Endothelial cell (in vitro differentiated cells): Measurements from ENCODE around the gene MCM7. TPM values are rescaled to one million over a fixed set of nuclear protein-coding genes. Genes with fewer than 3 reads are reported as not detected.

Experiments used
- DNase-seq: peaks from one replicate; pipeline ENCODE4 v3.0.0; 2021; ENCODE audit warnings: low spot score
- H3K27ac Mint-ChIP-seq: one replicate; pipeline ENCODE4 v1.8.0; 2021; ENCODE audit warnings: mixed read lengths, inconsistent platforms; ENCODE audit not compliant: unreplicated experiment
- H3K27me3 Mint-ChIP-seq: one replicate; pipeline ENCODE4 v1.8.0; 2021; ENCODE audit warnings: mild to moderate bottlenecking, moderate library complexity, mixed read lengths, inconsistent platforms; ENCODE audit not compliant: unreplicated experiment
- H3K36me3 Mint-ChIP-seq: one replicate; pipeline ENCODE4 v1.8.0; 2021; ENCODE audit warnings: mild to moderate bottlenecking, low read depth, mixed read lengths, inconsistent platforms; ENCODE audit not compliant: unreplicated experiment
- H3K4me1 Mint-ChIP-seq: one replicate; pipeline ENCODE4 v1.8.0; 2021; ENCODE audit warnings: mild to moderate bottlenecking, mixed read lengths, inconsistent platforms; ENCODE audit not compliant: unreplicated experiment
- H3K4me3 Mint-ChIP-seq: one replicate; pipeline ENCODE4 v1.8.0; 2021; ENCODE audit warnings: mild to moderate bottlenecking, mixed read lengths, inconsistent platforms; ENCODE audit not compliant: unreplicated experiment
- H3K9me3 Mint-ChIP-seq: one replicate; pipeline ENCODE4 v1.8.0; 2021; ENCODE audit warnings: mixed read lengths, inconsistent platforms; ENCODE audit not compliant: unreplicated experiment
- total RNA-seq: library from RNA; stranded (reverse); fragmentation: NEBNext Ultra II Directional; extraction: Animal tissue kit (Norgen Biotek cat#: 25700); gene quantifications from one replicate; pipeline ENCODE4 v1.2.1, GENCODE V29; 2021; ENCODE audit not compliant: unreplicated experiment
- TF ChIP-seq, protein P1 (sequence below): fragments of 200-600 bp; sonication (generic); IDR thresholded peaks from one replicate; pipeline ENCODE4 v1.5.0; 2021; ENCODE audit warnings: antibody characterized with exemption; ENCODE audit not compliant: unreplicated experiment

MCM7 gene
- total RNA-seq, 1 donor from 2014 or later: 119 TPM

GRCh38 chr7:100059251-100059739 is 41.9 kb downstream of the MCM7 start:
- no peak for DNase-seq
- H3K27me3 Mint-ChIP-seq: peaks cover 3% of the 10 kb centered on the region
- no peaks in the 10 kb centered on the region for H3K4me1 Mint-ChIP-seq
- H3K27ac Mint-ChIP-seq: peak overlapping the region; percentile 31
- no peaks in the 10 kb centered on the region for H3K9me3 Mint-ChIP-seq
- TF ChIP-seq, protein P1, sequence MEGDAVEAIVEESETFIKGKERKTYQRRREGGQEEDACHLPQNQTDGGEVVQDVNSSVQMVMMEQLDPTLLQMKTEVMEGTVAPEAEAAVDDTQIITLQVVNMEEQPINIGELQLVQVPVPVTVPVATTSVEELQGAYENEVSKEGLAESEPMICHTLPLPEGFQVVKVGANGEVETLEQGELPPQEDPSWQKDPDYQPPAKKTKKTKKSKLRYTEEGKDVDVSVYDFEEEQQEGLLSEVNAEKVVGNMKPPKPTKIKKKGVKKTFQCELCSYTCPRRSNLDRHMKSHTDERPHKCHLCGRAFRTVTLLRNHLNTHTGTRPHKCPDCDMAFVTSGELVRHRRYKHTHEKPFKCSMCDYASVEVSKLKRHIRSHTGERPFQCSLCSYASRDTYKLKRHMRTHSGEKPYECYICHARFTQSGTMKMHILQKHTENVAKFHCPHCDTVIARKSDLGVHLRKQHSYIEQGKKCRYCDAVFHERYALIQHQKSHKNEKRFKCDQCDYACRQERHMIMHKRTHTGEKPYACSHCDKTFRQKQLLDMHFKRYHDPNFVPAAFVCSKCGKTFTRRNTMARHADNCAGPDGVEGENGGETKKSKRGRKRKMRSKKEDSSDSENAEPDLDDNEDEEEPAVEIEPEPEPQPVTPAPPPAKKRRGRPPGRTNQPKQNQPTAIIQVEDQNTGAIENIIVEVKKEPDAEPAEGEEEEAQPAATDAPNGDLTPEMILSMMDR: no peak
- peaks cover 42% of the 10 kb centered on the region for H3K36me3 Mint-ChIP-seq
- peak overlapping the region; percentile 47 for H3K4me3 Mint-ChIP-seq

- TF ChIP-seq, protein P1: no peak
- Mint-ChIP-seq H3K4me1 (no peaks in the 10 kb centered on the region), H3K9me3 (no peaks in the 10 kb centered on the region), H3K36me3 (peaks cover 33% of the 10 kb centered on the region), H3K4me3 (peak overlapping the region; percentile 79), H3K27ac (no peak overlapping the region), H3K27me3 (peaks cover 3% of the 10 kb centered on the region)
- no peak for DNase-seq
These were observed 44.2 kb downstream of the MCM7 start for GRCh38 chr7:100057006-100057405.

- Mint-ChIP-seq H3K27ac (no peak overlapping the region), H3K4me1 (peaks cover 10% of the 10 kb centered on the region), H3K27me3 (peaks cover 4% of the 10 kb centered on the region), H3K9me3 (no peaks in the 10 kb centered on the region), H3K4me3 (no peak overlapping the region), H3K36me3 (peaks cover 15% of the 10 kb centered on the region)
- TF ChIP-seq, protein P1: no peak
- DNase-seq: peak; percentile 6
These were observed 48.0 kb downstream of the MCM7 start for GRCh38 chr7:100053215-100053614.

- Mint-ChIP-seq H3K27ac (no peak overlapping the region), H3K4me3 (no peak overlapping the region), H3K9me3 (no peaks in the 10 kb centered on the region), H3K4me1 (peaks cover 10% of the 10 kb centered on the region), H3K36me3 (peaks cover 4% of the 10 kb centered on the region), H3K27me3 (peaks cover 4% of the 10 kb centered on the region)
- TF ChIP-seq, protein P1: no peak
- no peak for DNase-seq
These were observed 49.6 kb downstream of the MCM7 start for GRCh38 chr7:100051611-100052010.

DNA sequence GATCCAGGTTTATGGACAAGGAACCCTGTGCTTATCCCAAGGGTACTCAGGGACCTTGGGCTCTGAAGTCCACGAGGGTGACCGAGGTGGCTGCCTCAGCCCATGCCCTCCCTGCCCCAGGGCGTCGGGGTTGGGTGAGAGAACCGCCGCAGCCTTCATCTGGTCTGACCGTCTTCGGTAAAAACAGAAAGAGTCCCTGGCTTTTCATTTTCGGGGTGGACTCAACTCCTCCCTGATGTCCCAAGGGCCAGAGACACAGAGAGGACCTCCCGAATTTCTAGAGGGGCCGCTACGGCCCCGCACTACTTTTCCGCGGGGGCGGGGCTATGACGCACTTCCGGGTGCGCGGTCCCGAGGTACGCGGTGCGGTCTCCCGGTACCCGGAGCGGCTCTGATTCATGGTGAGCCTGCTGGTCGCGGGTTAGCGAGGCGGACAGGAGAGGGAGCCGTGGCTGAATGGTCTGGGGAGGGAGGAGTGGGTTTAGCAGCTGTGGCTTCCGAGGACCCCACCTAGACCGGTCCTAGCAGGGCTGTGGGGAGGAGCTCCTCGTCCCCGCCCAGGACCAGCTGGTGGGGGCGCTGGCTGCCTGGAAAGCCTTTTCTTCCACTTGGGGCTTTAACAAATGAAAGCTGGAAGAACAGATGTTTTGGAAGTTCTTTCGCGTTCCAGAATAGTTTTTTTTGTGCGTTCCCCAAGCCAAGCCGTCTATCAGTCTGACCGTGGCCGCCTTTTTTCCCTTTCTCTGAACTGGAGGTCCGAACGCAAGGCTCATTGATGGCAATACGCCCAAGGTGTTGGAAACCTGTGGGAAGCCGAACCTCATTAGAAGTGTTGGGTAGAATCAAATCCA is 51.5 kb downstream of the MCM7 start, which contains the start of gene ZSCAN21:
TSS of gene ZSCAN21 (plus strand) at position 334 of the 851 bp plus-strand sequence. CDS start 7,233 bp downstream, outside the sequence.
- H3K27me3 Mint-ChIP-seq: peaks cover 4% of the 10 kb centered on the region
- no peaks in the 10 kb centered on the region for H3K9me3 Mint-ChIP-seq
- TF ChIP-seq, protein P1: no peak
- peak; percentile 67 for DNase-seq
- H3K36me3 Mint-ChIP-seq: peaks cover 8% of the 10 kb centered on the region
- peak within 1 kb of the TSS; percentile 93 for H3K27ac Mint-ChIP-seq
- peak within 1 kb of the TSS; percentile 95 for H3K4me3 Mint-ChIP-seq
- peaks cover 10% of the 10 kb centered on the region for H3K4me1 Mint-ChIP-seq
